ENCODE data around the gene TBC1D3.
"Not testable (repeated sequence)": the region's sequence is repeated elsewhere in the genome, so short reads cannot be mapped to it uniquely, and the experiment has no call there.

Gene TBC1D3

DNA sequence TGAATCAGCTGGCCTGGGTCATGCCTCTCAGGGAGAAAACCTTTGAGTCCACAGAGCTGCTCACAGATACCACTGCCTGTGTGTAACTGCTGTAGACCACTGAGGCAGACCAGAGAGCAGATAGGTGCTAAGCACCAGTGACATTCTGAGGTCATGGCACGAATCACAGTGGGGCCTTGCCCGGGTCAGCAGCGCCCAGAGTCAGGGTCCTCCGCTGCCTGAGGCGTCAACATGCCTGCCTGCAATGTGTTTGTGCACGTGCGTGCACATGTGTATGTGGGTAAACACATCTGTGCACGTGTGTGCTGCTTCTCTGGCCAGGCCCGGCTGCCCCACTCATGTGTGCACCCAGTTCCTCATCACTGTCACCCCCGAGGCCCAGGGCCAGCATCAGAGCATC lies at the start of gene TBC1D3:
Gene TBC1D3 (minus strand): TSS at position 101 of the 400 bp plus-strand sequence. CDS start 1,526 bp downstream, outside the sequence.
- not testable (repeated sequence) for DNase-seq (ENCODE audit: low read depth in 2 of 2, low spot score in 1 of 2)

DNA sequence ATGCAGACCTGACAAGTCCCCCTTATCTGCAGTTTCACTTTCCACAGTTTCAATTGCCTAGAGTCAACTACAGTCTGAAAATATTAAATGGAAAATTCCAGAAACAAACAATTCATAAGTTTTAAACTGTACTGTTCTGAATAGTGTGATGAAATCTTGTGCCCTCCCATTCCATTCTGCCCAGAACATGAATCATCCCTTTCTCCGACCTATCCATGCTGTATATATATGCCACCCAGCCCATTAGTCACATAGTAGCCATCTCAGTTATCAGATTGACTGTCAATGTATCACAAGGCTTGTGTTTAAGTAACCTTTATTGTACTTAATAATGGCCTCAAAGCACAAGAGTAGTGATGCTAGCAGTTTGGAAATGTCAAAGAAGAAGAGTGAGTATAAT lies 40.4 kb upstream of the TBC1D3 start:
- DNase-seq (ENCODE audit: low read depth in 2 of 2, low spot score in 1 of 2): not testable (repeated sequence)

DNA sequence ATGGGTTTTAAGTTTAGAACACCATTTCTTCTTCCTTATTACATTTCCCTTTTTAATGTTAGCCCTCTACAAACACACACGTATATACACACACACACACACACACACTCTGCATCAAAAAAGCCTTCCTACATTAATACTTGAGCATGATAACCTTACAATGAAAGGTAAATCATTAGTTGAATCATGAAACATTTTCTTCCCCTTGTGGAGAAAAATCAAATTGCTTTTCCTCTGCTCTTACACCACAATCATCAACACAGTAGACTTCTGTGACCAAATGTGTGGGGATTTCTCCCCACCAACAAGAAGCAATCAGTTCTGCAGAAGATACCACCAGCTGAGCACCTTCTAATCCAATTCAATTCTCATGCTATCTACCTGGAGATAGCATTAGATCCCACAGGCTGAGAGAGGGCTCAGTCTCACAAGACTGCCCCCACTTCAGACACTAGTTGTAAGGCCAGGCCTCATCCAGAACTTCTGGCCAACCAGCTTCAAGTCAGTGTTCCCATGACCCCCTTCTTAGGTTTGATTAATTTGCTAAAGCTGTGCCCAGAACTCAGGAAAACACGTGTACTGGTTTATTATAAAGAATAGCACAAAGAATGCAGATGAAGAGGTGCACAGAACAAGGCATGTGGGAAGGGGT lies 33.6 kb upstream of the TBC1D3 start:
- not testable (repeated sequence) for DNase-seq (ENCODE audit: low read depth in 2 of 2, low spot score in 1 of 2)

DNA sequence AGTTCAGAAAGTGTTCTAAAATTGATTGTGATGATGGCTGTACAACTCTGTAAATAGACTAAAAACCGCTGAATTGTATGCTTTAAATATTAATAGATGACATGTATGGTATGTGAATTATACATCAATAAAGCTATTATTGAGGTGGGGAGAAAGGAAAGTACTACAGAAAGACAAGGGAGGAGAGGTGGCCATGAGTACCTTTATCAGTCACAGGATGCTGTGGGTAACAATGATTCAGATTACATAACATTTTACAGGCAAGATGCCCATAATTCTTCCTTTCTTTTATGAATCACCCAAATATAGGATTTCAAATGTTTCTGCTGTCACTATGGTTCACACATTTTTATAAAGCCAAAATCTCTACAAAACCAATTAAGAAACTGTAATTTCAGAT lies 28.5 kb upstream of the TBC1D3 start:
- DNase-seq (ENCODE audit: low read depth in 2 of 2, low spot score in 1 of 2): not testable (repeated sequence)

DNA sequence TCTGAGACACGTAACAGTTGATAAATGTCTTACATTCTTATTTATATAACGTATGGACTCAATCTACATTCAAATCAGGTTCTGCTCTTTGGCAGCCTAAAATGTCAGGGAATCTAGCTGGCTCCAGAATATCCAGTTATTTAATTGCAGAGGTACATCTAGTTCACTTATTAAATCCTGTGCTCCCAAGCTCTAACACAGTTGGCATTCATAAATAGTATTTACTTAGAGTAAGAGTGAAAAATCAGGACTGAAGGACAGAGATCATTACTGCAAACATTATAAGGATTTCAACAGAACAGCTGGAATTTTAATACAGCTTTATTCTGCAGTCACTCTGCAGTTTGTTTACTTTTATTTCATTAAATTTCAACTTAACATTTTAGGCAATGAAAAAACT lies 7.9 kb upstream of the TBC1D3 start:
- not testable (repeated sequence) for DNase-seq (ENCODE audit: low read depth in 2 of 2, low spot score in 1 of 2)

DNA sequence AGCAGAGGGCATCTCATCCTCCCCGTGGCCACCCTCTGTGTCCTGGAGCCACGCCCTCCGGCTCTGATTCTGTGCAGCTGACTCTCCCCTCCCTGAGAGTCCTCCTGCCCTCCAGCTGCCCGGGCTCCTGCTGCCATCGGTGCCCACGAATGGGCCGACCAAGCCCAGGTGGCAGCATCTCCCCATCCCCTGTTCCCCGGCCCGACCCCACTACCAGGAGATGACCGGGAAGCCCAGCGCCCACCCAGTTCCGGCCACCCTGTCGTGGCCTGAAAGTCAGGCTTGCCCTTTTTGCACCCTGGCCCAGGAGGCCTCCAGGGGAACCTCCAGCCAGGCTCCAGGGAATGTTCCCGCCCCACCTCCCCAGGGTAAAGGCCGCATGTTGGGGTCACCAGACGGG lies 57.5 kb downstream of the TBC1D3 start:
- DNase-seq (ENCODE audit: low read depth in 2 of 2, low spot score in 1 of 2): not testable (repeated sequence)
